Dedifferentiated amniotic fluid mesenchymal stem cell (primary cell): ENCODE measurements around the gene TXNDC17.
"Not testable (repeated sequence)": the region's sequence is repeated elsewhere in the genome, so short reads cannot be mapped to it uniquely, and the experiment has no call there.

Source experiments
- DNase-seq: peaks from one replicate; pipeline ENCODE4 v3.0.0-alpha.2; 2016; ENCODE audit errors: extremely low spot score

TXNDC17 gene

DNA sequence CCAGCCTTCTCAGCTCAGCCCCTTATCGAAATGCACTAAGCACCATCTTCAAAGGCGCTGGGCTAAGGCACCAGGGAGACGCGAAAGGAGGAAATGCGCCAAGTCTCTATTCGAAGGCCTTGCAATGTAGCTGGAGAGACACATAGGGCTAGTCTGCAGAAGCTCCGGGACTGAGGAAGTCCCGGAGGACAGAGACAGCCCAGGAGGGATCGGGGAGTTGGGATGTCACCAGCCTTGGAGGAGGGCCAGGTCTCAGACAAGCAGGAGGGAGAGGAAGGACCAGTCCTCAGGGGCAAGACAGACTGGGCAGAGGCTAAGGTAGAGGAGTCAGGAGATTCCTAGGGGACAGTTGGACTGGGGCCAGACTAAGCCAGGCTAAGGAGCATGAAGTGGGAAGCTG, 19.2 kb downstream of the TXNDC17 start:
- DNase-seq: no peak

DNA sequence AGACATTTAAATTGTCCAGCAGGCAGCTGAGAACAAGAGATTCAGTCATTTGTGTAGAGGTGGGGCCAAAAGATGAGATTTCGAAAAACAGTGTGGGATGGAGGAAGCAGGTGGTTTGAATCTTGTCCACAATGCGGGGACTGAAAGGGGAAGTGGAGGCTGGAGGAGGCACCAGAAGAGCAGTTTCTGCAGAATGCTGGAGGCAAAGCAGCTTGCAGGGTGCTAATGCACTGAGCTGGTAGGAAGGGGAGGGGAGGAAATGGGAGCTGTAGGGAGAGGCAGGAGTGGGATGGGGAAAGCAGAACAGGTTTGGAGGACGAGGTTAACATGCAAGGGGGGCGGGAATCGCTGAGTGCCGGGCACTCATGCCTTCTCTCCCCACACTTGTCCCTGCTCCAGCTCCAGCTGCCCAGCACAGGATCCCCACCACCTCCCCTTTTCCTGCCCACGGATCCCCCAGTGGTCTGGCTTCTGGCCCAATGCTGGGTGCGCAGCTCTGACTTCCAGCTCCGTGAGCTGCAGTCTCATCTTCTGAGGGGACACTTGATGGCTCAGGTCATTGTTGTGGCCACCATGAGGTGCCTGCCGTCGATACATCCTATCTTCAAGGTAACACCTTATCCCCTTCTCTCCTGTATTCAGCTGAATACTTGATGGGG, 20.1 kb downstream of the TXNDC17 start:
- no peak for DNase-seq

DNA sequence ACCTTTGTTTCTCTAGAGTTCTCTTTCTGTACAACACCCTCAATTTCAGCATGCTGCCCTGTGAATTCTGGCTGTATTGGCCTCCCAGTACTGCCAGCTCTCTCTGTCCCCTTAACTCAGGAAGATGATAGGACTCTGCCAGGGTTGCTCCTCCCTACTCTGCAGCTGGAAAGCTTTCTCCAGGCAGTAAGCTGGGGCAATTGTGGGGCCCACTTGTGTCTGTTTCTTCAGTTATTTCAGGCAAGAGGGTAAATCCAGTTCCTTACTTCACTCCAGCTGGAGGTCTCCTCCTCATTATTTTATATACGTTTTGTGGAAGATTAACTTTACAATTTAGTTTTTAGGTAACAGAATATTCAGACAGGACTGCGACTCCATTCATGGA, 20.6 kb downstream of the TXNDC17 start:
- DNase-seq: no peak

DNA sequence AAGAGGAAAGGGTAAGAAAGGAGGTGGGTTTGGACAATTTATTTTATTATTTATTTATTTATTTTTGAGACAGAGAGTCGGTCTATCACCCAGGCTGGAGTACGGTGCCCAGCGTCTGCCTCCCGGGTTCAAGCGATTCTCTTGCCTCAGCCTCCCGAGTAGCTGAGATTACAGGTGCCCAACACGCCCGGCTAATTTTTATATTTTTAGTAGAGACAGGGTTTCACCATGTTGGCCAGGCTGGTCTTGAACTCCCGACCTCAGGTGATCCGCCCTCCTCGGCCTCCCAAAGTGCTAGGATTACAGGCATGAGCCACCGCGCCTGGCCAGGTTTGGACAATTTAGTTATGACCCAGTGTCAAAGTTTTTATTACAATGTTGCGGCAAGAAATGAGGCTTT, 22.3 kb downstream of the TXNDC17 start:
- DNase-seq: not testable (repeated sequence)

DNA sequence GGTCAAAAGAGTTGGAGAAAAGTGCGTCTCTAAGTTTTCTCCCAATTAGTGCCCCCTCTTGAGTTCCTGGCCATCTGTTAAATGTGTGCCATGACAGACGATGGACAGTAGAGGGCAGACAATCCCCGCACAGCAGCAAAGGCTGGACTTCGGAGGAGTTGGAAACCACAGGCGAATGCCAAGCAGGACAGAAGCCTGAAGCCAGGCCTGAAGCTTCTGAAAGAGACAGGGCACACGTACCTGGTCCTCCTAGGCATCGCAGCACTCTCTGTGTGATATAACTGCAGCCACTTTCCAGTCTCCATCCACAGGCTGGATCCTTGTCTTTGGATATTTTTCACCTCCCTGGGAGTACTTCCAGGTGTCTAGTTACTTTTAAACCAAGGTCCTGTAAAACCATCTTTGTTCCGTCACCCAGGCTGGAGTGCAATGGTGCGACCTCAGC, 25.2 kb downstream of the TXNDC17 start:
- peak; percentile 77 for DNase-seq

DNA sequence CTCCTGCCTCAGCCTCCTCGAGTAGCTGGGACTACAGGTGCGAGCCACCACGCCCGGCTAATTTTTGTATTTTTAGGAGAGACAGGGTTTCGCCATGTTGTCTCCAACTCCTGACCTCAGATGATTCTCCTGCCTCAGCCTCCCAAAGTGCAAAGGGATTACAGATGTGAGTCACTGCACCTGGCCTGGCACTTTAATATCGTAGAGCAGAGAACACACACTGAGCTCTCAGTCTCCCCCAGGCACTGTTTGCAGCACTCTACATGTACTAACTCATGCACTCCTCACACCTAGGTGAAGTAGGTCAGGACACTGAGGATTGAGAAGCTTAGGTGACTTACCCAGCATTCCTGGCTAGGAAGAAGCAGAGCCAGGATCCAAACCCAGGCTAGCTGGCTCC, 25.7 kb downstream of the TXNDC17 start:
- no peak for DNase-seq

DNA sequence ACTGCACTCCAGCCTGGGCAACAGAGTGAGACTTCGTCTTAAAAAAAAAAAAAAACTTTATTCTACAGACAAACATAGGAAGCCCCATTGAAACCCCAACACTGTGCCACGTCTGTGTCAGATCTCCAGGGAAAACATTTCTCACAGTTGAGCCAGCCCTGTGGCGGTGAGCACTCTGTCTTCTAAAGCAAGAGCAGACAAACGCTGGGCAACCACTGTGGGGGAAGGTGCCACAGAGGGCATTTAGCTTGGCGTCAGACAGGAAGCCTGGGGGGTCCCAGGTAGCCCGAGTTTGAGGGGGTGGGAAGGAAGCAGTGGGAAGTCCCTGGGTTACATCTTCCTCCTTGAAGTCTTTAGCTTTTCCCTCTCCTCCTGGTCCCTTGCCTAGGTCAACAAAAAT, 26.7 kb downstream of the TXNDC17 start:
- DNase-seq: no peak

DNA sequence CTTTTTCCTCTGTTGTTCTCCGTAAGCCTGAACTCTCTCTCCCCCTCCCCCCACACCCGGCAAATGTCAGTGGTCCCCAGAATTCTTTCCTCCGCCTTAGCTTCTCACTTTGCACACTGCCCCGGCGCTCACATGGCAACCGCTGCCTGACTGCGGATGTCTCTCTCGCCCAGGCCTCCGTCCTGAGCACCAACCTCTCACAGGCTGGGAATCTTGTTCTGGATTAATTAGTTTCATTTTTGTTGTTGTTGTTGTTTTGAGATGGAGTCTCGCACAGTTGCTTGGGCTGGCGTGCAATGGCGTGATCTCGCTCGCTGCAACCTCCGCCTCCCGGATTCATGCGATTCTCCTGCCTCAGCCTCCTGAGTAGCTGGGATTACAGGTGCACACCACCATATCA, 27.4 kb downstream of the TXNDC17 start:
- DNase-seq: no peak

DNA sequence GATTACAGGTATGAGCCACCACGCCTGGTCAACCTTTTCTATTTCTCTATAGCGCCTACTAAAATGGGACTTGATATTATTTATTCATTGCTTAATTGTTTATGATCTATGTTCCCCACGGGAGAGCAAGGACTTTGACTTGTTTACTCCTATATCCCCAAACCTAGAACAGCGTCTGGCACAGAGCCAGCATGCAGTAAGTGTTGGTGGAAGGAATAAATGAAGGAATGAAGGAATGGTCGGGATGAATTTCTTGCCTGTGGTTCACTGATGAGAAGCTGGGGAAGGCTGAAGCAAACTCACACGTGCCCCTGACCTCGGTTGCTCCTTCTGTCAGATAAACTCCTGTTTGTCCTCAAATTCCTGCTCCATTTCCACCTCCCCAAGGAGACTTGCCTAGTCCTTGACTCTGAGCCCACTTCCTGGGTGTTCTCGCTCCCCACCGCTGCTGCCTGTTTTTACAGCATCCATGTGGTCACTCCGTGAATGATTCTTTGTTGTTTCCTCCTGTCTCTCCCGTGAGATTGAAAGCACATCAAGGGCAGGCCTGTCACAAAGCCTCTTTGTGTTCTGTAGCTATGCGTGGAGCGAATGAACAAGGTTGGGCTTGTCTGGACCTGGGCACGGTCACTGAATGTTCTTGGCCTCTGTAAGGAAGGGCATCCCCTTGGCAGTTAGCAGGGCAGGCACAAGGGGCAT, 28.0 kb downstream of the TXNDC17 start:
- no peak for DNase-seq

DNA sequence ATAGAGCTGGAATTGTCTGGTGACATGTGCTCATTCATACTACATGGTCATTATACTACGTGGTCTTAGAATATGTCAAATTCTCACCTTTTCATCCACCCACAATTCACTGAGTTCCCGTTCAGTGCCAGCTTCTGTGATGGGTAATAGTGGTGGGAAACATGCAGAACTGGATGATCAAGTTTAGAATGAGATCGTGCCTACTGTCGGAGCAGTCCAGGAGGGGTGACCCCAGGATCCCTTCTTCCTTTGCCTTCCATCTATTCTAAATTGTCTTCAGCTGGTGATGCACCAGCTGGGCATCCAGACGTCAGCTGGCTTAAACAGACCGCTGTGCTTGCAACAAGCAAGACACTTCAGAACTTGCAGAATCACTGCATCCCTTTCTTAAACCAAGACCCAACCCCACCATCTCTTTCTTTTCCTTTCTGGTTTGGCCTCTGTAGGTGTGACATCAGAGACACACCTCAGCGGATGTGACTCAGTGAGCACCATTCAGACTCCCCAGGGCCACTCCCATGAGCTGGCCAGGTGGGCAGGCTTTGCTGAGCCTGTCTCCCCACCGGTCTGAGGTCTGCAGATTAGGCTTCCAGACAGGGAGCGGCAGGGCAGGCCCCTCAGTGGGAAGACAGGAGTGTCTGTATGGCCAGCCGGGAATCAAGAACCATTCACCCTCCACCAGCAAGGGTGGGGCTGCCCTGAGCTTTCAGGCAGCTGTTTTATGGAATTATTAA, 28.8 kb downstream of the TXNDC17 start:
- DNase-seq: no peak

DNA sequence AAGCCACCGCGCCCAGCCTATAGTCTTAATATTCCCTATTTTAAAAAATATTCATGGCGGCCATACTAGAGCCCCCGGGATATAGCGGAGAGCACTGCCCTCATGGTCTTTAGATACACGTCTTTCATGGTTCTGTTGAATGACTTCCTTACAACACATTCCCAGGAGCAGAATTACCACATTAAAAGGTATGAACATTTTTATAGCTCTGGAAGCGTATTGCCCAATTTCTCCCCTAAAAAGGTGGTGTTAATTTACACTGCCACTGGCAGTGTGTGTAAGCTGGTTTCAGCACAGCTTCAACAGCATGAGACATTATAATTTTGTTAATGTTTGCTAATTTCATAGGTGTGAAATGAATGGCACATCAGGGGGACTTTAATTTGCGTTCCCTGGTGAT, 29.7 kb downstream of the TXNDC17 start:
- DNase-seq: no peak

DNA sequence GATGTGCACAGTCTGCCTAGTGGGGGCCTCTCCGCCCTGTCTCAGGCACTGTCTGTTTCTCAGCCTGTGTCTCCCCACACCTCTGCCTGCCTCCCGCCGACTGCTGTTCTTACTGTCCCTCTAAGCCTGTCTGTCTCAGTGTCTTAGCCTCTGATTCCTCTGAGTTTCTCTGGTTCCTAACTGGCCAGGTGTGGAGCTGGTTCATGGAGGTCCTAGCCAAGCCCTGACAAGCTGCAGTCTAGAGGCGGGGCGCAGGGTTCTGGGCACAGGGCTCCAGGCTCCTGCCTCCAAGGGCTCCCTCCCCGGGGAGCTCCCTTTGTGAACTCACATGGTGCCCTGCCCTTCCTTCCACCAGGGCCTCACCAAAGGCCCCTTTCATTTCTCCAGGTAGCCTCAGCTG, 30.1 kb downstream of the TXNDC17 start:
- no peak for DNase-seq

DNA sequence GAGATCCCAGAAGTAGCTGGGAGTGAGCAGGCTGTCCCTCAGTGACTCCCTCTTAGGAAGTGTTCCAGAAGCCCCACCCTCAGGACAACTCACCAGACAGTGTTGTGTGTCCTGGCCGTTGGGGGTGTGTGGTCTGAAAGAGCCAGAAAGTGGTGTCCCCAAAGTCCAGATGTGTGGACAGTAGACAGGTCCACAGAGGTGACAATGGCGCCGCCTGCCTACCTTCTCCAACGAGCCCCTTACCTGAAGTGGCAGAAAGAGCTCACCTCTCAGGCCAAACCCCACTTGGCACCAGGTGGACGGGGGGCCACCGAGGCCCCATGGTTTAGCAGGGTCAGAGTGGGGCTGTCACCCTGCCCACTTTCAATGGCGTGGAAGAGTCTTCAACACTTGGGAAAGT, 30.6 kb downstream of the TXNDC17 start:
- no peak for DNase-seq

DNA sequence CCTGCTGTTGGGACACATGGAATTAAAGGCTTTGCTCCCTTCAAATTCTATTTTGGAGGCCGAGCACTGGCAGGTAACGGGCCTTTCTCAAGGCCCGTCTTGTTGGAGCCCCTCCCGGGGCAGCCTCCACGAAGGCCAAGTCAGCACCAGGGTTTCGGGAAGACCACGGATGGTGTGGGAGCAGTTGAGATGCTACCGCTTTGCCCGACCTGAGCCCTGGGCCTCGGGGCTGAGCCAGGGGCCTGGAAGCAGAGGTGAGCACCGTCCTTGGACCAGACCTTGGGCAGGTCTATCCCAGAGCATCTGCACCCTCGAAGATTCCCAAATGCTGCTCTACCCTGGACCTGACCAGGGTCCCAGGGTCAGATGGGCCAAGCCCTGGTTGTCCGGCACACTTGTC, 33.7 kb downstream of the TXNDC17 start:
- DNase-seq: no peak

DNA sequence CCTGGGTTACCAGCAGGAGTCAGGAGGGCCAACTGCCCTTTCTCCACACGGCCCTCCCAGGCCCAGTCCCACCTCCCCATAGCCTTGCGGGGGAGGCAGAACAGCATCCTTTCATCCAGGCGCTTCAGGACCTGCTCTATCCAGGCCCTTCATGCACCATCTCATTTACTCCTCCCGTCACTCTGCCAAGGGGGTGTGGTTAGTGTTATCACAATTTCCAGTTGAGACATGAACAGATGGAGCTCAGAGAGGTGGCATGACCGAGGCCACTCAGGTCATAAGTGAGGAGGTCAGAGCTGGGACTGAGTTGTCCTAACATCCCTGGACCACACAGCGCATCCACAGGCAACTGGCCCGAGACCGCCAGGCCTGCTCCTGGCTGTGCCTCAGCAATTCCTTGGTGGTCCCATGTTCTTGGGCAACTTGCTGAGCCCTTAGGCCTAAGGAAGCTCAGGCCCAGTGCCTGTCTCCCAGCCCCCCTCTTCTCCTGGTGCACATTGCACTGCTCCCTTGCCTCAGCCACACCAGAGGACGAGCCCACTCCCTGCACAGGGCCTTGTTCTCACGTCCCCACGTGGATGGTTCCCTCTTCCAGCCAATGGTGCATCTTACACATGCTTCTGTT, 34.5 kb downstream of the TXNDC17 start:
- no peak for DNase-seq

DNA sequence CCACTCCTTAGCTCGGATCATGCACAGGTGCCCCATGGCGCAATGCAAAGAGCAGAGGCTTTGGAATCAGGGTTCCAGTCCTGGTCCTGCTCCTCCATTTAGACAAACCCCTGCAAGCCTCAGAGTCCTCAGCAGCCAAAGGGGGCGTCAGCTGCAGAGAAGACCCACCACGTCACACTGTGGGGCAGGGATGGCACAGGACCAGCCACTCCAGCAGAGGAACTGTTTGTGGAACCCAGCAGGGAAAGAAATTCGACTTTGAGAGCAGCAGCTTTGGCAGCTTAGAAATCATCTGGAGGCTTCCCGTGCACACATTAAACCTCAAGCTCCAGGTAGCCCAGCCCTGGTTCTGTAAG, 35.9 kb downstream of the TXNDC17 start:
- no peak for DNase-seq

DNA sequence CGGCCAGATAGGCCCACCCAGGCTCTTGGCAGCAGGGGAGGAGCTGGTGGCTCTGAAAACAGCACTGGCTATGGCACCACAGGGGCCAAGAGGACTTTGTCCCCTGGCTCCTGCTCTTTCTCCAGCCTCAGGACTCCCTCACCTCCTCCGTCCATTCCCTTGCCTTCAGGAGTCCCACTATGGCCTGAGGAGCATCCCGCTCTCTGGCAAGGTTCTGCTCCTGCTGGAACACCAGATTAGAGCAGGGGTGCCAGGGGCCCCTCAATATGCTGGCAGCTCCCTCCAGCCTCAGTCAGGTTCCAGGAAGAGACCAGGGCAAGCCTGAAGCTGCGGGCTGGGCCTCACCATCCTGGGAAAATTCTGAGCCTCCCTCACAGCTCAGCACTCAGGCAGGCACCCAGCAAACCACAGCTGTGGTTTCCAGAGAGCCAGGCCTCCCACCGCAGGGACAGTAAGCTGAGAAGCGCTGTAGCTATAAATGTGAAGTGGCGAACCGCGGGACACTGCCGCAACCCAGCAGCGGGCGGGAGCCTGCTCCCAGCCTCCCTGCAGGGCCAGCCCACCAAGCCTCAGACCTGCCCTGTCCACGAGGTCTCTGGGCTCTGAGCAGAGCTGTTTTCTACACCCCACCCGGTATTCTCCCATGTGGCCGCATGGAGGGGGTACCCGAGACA, 36.4 kb downstream of the TXNDC17 start:
- DNase-seq: no peak

DNA sequence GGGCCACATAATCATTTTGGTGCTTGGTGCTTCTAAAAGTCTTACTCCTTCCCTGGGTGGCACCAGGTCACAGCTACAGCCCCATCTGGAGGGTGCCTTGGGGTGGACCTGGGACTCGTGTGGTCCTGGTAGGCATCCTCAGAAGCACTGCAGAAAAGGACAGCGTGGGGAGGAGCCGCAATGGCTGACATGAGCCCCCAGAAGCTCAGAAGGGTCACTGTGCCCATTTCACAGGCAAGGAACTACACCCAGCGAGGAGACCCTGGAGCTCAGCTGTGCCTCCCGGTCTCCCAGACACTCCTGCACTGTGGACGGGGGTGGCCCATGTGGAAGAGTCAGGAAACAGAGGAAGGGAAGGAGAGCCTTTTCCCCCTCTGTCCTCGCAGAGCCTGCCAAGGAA, 37.1 kb downstream of the TXNDC17 start:
- DNase-seq: no peak

DNA sequence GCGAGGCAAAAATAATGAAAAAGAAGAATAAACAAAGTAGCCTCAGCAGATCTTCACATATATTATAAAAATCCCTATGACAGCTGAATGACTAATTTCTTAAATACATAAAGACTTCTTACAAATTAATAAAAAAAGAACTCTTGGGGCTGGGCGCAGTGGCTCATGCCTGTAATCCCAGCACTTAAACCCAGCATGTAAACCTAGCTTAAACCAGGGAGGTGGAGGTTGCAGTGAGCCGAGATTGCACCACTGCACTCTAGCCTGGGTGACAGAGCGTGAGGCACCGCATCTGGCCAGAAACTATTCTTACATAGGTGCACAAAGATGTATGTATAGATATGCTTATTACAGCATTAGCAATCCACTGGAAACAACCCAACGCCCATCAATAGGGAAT, 38.4 kb downstream of the TXNDC17 start:
- no peak for DNase-seq

DNA sequence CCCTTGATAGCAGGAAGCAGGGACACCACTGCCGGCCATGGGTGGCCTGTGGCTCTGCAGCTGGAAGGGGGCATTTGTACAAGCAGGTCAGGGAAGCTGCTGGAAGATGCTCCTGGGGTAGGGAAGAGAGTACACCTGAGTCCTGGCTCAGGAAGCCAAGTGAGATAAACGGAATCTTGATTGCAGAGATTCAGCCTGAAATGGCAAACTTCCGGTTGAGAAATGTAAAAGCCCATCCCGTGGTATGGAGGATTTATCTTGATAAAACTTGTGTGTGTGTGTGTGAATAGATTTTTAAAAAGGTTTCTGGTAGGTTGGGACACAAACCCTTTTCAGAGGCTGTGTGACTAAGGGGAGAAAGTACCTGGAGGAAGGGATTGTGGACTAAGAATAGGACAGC, 40.3 kb downstream of the TXNDC17 start:
- no peak for DNase-seq

DNA sequence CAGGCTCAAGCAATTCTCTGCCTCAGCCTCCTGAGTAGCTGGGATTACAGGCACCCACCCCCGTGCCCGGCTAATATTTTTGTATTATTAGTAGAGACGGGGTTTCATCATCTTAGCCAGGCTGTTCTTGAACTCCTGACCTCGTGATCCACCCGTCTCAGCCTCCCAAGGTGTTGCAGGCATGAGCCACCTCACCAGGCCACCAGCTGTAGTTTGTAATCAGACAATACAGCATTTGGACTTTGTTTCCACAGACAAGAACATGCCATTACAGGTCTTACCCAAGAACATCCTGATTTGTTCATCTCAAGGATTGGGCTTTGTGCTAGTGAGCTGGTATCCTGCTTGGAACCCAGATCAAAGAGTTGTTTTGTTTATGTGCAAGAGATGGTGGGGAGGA, 40.8 kb downstream of the TXNDC17 start:
- DNase-seq: no peak

DNA sequence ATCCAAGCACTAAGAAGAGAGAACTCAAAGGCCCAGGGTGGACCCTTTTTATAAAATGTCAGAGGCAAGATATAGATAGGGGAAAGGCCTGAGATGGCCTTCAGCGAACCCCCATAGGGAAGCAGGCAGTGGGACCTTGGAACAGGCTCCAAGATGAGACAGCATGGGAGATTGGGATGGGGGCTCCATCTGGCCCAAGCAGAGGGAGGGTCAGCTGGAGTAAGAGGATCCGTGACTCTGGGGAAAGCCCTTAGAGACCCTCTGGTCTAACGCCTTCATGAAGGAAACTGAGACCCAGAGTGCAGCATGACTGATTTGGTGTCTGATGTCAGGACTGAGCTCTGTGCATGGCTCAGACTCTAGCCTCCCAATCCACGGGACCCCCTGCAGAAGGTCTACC, 41.5 kb downstream of the TXNDC17 start:
- no peak for DNase-seq
